ENCODE data around the gene CLDN12.

DNA sequence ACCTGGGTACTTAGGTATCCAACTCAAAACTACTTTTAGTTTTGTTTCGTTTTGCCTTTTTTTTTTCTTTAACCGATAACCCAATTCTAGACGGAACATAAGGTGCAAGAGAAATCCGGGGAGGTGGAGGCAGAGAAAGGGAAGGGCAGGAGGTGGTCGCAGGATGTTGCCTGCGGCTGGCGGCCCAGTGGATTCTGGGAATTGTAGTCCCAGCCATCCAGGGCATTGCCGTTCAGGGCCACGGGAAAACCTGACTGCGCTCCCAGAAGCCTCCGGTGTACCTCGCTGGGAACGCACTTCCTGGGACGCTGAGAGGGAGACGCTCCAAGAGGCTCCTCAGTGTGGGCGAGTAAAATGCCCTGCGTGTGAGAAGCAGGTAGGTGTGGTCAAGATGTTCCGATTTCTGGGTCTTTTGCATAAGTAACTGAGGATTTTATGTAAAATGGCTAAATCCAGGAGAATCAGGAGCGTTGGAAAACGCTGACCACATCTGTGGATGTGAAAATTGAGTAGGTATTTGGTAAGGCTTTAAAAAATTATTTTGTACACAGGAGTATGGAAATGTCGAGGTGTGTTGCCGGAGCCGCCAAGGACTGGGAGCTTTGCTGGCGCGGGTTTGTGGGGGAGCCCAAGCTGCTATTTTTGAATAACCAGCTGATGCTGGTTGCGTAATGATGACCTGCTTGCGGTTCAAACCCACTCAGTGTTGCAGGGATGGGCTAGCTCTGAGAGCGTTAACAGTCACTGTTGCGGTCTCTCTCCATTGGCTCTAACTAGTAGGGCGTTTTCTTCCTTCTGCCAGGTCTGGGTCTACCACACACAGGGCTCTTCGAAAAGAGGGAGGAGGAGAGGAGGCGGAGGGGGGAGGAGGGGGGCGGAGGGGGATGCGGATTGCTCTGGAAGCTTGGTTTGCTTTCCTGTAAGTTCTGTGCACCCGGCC lies at the start of gene CLDN12:
- TF ChIP-seq, protein P1, sequence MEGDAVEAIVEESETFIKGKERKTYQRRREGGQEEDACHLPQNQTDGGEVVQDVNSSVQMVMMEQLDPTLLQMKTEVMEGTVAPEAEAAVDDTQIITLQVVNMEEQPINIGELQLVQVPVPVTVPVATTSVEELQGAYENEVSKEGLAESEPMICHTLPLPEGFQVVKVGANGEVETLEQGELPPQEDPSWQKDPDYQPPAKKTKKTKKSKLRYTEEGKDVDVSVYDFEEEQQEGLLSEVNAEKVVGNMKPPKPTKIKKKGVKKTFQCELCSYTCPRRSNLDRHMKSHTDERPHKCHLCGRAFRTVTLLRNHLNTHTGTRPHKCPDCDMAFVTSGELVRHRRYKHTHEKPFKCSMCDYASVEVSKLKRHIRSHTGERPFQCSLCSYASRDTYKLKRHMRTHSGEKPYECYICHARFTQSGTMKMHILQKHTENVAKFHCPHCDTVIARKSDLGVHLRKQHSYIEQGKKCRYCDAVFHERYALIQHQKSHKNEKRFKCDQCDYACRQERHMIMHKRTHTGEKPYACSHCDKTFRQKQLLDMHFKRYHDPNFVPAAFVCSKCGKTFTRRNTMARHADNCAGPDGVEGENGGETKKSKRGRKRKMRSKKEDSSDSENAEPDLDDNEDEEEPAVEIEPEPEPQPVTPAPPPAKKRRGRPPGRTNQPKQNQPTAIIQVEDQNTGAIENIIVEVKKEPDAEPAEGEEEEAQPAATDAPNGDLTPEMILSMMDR (conservative IDR thresholded peaks at IDR 0.05), result no peak
- no peak for TF ChIP-seq EZH2 (IDR thresholded peaks at IDR 0.05; ENCODE audit: low read depth)
